Measurements from ENCODE around the gene EPDR1.

The EPDR1 gene

DNA sequence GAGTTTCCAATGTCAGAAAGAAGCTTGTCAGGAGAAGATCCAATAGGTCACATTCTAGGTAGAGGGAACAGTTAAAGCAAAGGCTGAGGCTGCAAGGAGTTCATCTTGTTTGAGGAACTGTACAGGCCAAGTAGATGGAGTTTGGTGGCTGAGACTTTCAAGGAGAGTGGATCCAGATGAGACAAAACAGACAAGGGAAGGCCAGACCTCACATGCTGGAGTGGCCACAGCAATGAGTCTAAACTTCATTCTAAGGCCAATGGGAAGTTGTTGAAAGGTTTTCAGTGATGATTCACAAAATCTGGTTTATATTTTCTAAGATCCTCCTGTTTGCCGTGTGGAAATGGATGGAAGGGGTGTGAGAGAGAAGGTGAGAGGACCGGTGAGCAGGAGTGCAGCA lies 40.0 kb downstream of the EPDR1 start:
- TF ChIP-seq TARDBP (IDR thresholded peaks at IDR 0.05) (no peak), FOXK2 (IDR thresholded peaks at IDR 0.05) (no peak), ARNT (IDR thresholded peaks at IDR 0.05) (no peak), LEF1 (IDR thresholded peaks at IDR 0.05; ENCODE audit: borderline replicate concordance) (no peak), SUZ12 (IDR thresholded peaks at IDR 0.05) (no peak), NFRKB (IDR thresholded peaks at IDR 0.05) (no peak), ZNF384 (IDR thresholded peaks at IDR 0.05) (no peak), CTBP1 (IDR thresholded peaks at IDR 0.05; ENCODE audit: borderline replicate concordance) (no peak), L3MBTL2 (conservative IDR thresholded peaks at IDR 0.05) (no peak), FOXM1 (IDR thresholded peaks at IDR 0.05; ENCODE audit: borderline replicate concordance) (no peak), BHLHE40 (IDR thresholded peaks at IDR 0.05; ENCODE audit: borderline replicate concordance) (no peak), FOXA1 (IDR thresholded peaks at IDR 0.05) (no peak), SP1 (IDR thresholded peaks at IDR 0.05) (no peak), HDGF (IDR thresholded peaks at IDR 0.05; ENCODE audit: borderline replicate concordance) (no peak), ELF4 (IDR thresholded peaks at IDR 0.05) (no peak), PKNOX1 (IDR thresholded peaks at IDR 0.05) (no peak)
- no peak for DNase-seq (ENCODE audit: extremely low spot score)
- CTCF ChIA-PET: no interaction called here
- POLR2A ChIA-PET: no interaction called here

DNA sequence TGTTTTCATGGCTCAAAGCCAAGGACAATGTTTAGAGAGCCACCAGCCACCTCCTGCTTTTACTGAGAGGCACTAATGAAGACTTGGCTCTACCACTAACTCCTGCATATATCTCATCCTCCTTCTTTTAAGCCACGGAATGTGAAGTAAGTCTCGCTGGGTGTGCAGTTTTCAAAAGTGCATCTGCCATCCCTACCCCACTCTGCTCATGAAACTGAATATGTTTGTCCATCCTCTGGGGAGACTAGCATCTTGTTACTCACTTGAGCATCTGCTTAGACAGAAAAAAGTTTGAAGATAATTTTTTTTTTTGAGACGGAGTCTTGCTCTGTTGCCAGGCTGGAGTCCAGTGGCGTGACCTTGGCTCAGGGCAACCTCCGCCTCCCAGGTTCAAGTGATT lies 40.8 kb downstream of the EPDR1 start:
- CTCF ChIA-PET: no interaction called here
- DNase-seq (ENCODE audit: extremely low spot score): no peak
- TF ChIP-seq HDGF (IDR thresholded peaks at IDR 0.05; ENCODE audit: borderline replicate concordance): no peak
- no peak for TF ChIP-seq BHLHE40 (IDR thresholded peaks at IDR 0.05; ENCODE audit: borderline replicate concordance)
- TF ChIP-seq SUZ12 (IDR thresholded peaks at IDR 0.05): no peak
- TF ChIP-seq CTBP1 (IDR thresholded peaks at IDR 0.05; ENCODE audit: borderline replicate concordance): no peak
- POLR2A ChIA-PET: no interaction called here

GRCh38 chr7:37964196-37964595 lies 43.8 kb downstream of the EPDR1 start:
- TF ChIP-seq FOXA1 (IDR thresholded peaks at IDR 0.05) (no peak), CTBP1 (IDR thresholded peaks at IDR 0.05; ENCODE audit: borderline replicate concordance) (no peak), LEF1 (IDR thresholded peaks at IDR 0.05; ENCODE audit: borderline replicate concordance) (no peak), ARNT (IDR thresholded peaks at IDR 0.05) (no peak), NFRKB (IDR thresholded peaks at IDR 0.05) (no peak), ELF4 (IDR thresholded peaks at IDR 0.05) (no peak), TARDBP (IDR thresholded peaks at IDR 0.05) (no peak), SP1 (IDR thresholded peaks at IDR 0.05) (no peak), L3MBTL2 (conservative IDR thresholded peaks at IDR 0.05) (no peak), HDGF (IDR thresholded peaks at IDR 0.05; ENCODE audit: borderline replicate concordance) (no peak), BHLHE40 (IDR thresholded peaks at IDR 0.05; ENCODE audit: borderline replicate concordance) (no peak), SUZ12 (IDR thresholded peaks at IDR 0.05) (no peak), PKNOX1 (IDR thresholded peaks at IDR 0.05) (no peak), ZNF384 (IDR thresholded peaks at IDR 0.05) (no peak), FOXK2 (IDR thresholded peaks at IDR 0.05) (no peak), FOXM1 (IDR thresholded peaks at IDR 0.05; ENCODE audit: borderline replicate concordance) (no peak)
- ChIA-PET POLR2A (no interaction called here), CTCF (no interaction called here)
- no peak for DNase-seq (ENCODE audit: extremely low spot score)

GRCh38 chr7:37970211-37970610 lies 49.8 kb downstream of the EPDR1 start:
- TF ChIP-seq ARNT (IDR thresholded peaks at IDR 0.05) (no peak), ELF4 (IDR thresholded peaks at IDR 0.05) (no peak), SP1 (IDR thresholded peaks at IDR 0.05) (no peak), ZNF384 (IDR thresholded peaks at IDR 0.05) (no peak), FOXM1 (IDR thresholded peaks at IDR 0.05; ENCODE audit: borderline replicate concordance) (no peak), FOXK2 (IDR thresholded peaks at IDR 0.05) (no peak), FOXA1 (IDR thresholded peaks at IDR 0.05) (no peak), NFRKB (IDR thresholded peaks at IDR 0.05) (no peak), CTBP1 (IDR thresholded peaks at IDR 0.05; ENCODE audit: borderline replicate concordance) (no peak), HDGF (IDR thresholded peaks at IDR 0.05; ENCODE audit: borderline replicate concordance) (no peak), BHLHE40 (IDR thresholded peaks at IDR 0.05; ENCODE audit: borderline replicate concordance) (no peak)
- DNase-seq (ENCODE audit: extremely low spot score): no peak
- ChIA-PET POLR2A (no interaction called here), CTCF (no interaction called here)

DNA sequence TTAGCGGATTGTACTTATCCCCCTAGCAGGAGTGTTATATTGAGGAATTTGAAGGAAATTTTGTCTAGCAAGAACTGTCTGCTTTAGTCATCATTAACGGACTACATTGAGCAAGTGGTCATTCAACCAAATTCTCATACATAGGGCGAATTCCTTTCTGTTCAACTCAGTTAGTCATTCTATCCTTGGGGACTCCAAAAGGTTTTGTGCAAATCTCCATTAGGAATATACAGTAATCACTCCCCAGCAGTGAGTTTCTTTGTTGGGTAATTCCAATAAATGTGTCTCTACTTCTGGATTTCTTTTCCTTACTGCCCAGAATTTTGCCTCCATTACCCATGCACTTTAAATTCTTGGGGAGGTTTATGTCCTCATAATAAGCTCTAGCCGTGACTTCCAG lies 51.1 kb downstream of the EPDR1 start:
- ChIA-PET CTCF (no interaction called here), POLR2A (no interaction called here)
- no peak for DNase-seq (ENCODE audit: extremely low spot score)
- no peak for TF ChIP-seq CTBP1 (IDR thresholded peaks at IDR 0.05; ENCODE audit: borderline replicate concordance)
- TF ChIP-seq ELF4 (IDR thresholded peaks at IDR 0.05): no peak
- TF ChIP-seq L3MBTL2 (conservative IDR thresholded peaks at IDR 0.05): no peak
- TF ChIP-seq LEF1 (IDR thresholded peaks at IDR 0.05; ENCODE audit: borderline replicate concordance): no peak
- no peak for TF ChIP-seq ZNF384 (IDR thresholded peaks at IDR 0.05)
- no peak for TF ChIP-seq FOXM1 (IDR thresholded peaks at IDR 0.05; ENCODE audit: borderline replicate concordance)
- TF ChIP-seq NFRKB (IDR thresholded peaks at IDR 0.05): no peak
- no peak for TF ChIP-seq SP1 (IDR thresholded peaks at IDR 0.05)
- no peak for TF ChIP-seq FOXK2 (IDR thresholded peaks at IDR 0.05)
- no peak for TF ChIP-seq HDGF (IDR thresholded peaks at IDR 0.05; ENCODE audit: borderline replicate concordance)
- TF ChIP-seq TARDBP (IDR thresholded peaks at IDR 0.05): no peak
- TF ChIP-seq FOXA1 (IDR thresholded peaks at IDR 0.05): no peak

GRCh38 chr7:37973915-37974314 lies 53.5 kb downstream of the EPDR1 start:
- CTCF ChIA-PET: no interaction called here
- TF ChIP-seq LEF1 (IDR thresholded peaks at IDR 0.05; ENCODE audit: borderline replicate concordance) (no peak), FOXK2 (IDR thresholded peaks at IDR 0.05) (no peak), HDGF (IDR thresholded peaks at IDR 0.05; ENCODE audit: borderline replicate concordance) (no peak), NFRKB (IDR thresholded peaks at IDR 0.05) (no peak), BHLHE40 (IDR thresholded peaks at IDR 0.05; ENCODE audit: borderline replicate concordance) (no peak), CTBP1 (IDR thresholded peaks at IDR 0.05; ENCODE audit: borderline replicate concordance) (no peak)
- DNase-seq (ENCODE audit: extremely low spot score): no peak
- POLR2A ChIA-PET: no interaction called here

DNA sequence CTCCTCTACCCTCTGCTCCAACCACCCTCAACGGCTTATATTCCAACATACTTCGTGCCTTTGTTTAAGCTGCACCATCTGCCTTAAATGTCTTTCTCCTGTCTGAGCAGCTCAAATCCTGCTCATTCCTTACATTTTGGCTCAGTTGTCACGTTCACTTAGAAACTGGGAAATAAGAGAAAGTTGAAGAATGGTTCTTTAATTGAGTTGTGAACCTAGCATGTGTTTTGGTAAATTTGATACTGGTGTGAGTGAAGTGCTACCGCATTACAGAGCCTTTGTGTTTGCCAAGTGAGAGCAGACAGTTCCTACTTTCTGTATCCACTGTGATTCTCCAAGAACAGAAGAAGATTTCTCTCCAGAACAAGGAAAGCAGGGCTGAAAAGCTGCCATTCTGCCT lies 54.3 kb downstream of the EPDR1 start:
- DNase-seq (ENCODE audit: extremely low spot score): no peak
- POLR2A ChIA-PET: no interaction called here
- CTCF ChIA-PET: no interaction called here
- no peak for TF ChIP-seq NFRKB (IDR thresholded peaks at IDR 0.05)
- TF ChIP-seq TARDBP (IDR thresholded peaks at IDR 0.05): no peak
- TF ChIP-seq HDGF (IDR thresholded peaks at IDR 0.05; ENCODE audit: borderline replicate concordance): no peak
- no peak for TF ChIP-seq PKNOX1 (IDR thresholded peaks at IDR 0.05)

Measured in HEK293T (cell line).